DND-41 (cell line): ENCODE data around the gene RNF123.

Source experiments
- EZH2 ChIP-seq: IDR thresholded peaks from 3 replicates; pipeline ENCODE4 v1.6.1; 2012; ENCODE audit warnings: borderline replicate concordance, low read depth, mild to moderate bottlenecking, moderate library complexity, low read length, inconsistent platforms; ENCODE audit not compliant: severe bottlenecking
- TF ChIP-seq, protein P1 (sequence below): IDR thresholded peaks from 2 replicates; pipeline ENCODE4 v1.5.1; 2012; ENCODE audit warnings: borderline replicate concordance, low read length, moderate library complexity, mild to moderate bottlenecking; ENCODE audit not compliant: poor library complexity, severe bottlenecking; ENCODE audit errors: extremely low read depth

DNA sequence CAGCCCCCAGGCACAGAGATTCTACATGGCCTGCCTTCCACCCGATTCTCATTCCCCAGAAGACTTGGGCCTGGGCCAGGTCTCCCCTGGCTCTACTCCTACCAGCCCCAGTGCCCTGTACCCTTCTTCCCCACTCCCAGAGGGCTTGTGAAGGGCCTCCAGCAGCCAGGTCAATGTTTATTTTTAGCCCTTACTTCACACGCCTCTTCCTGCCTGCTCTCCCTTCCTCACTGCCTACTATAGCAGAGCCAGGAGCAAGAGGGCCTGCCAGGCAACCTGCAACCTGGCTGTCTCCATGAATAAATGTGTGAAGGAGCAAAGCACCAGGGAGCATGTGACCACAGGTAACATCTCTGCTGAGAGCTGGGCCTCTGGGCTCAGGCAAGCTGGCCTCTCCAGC lies 41.6 kb upstream of the RNF123 start:
- no peak for TF ChIP-seq EZH2
- TF ChIP-seq, protein P1, sequence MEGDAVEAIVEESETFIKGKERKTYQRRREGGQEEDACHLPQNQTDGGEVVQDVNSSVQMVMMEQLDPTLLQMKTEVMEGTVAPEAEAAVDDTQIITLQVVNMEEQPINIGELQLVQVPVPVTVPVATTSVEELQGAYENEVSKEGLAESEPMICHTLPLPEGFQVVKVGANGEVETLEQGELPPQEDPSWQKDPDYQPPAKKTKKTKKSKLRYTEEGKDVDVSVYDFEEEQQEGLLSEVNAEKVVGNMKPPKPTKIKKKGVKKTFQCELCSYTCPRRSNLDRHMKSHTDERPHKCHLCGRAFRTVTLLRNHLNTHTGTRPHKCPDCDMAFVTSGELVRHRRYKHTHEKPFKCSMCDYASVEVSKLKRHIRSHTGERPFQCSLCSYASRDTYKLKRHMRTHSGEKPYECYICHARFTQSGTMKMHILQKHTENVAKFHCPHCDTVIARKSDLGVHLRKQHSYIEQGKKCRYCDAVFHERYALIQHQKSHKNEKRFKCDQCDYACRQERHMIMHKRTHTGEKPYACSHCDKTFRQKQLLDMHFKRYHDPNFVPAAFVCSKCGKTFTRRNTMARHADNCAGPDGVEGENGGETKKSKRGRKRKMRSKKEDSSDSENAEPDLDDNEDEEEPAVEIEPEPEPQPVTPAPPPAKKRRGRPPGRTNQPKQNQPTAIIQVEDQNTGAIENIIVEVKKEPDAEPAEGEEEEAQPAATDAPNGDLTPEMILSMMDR, result no peak
